ENCODE measurements around the gene EFCAB14. TPM values are rescaled to one million over a fixed set of nuclear protein-coding genes. Genes with fewer than 3 reads are reported as not detected.

Gene EFCAB14
- total and polyA plus RNA-seq, 11 donors: 10.7 to 91.9 (median 62.3) TPM

DNA sequence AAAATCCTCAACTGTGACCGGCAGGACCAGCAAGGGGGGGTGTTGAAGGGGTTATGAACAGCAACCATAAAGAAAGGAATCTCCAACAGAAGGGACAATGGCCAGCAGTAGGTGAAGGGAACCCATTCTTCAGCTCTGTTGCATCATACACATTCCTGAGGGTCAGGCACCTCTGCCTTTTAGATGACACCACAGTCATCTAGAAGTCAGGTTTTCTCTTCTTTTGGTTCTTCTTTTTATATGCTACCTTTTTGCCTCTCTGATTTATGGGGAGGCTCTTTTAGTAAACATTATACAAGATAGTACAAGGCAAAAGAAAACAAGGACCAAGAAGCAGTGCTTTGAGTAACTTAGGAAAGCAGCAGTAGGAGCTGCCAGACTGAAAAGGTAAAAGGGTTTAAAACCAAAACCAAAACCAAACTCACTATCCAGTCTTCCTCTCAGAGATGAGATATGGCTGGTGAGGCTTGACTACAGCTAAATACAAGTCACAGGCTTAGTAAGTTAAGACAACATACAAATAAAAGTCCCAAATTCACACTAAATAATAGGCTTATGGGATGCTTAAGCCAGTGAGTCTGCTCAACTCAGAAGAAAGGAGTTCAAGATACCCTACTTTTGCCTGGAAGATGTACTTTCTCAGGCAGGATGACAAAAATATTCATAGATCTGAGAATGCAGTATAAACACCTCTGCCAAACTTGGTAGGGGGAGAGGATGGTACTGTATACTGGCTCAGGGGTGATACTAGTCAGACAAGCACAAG is 43.2 kb downstream of the EFCAB14 start:
- H3K27ac ChIP-seq: peak overlapping the region in 1 of 12 donors; percentile 72
- H3K4me3 ChIP-seq: no peak overlapping the region
- intact Hi-C loops (cut with DNase I): no loop called here
- peaks cover 0 to 73% (median 67%) of the 10 kb centered on the region in 9 donors for H3K36me3 ChIP-seq
- DNase-seq (no peak), ATAC-seq (no peak)
- WGBS, 4 donors: 88 to 96% (median 92%) methylated on average over 1 of the region's 1 CpG
- H3K9me3 ChIP-seq: no peaks in the 10 kb centered on the region
- peaks cover 0 to 13% (median 0%) of the 10 kb centered on the region in 12 donors for H3K4me1 ChIP-seq
- H3K27me3 ChIP-seq: no peaks in the 10 kb centered on the region
- TF ChIP-seq POLR2A (IDR thresholded peaks at IDR 0.05): no peak
- TF ChIP-seq, protein P1, sequence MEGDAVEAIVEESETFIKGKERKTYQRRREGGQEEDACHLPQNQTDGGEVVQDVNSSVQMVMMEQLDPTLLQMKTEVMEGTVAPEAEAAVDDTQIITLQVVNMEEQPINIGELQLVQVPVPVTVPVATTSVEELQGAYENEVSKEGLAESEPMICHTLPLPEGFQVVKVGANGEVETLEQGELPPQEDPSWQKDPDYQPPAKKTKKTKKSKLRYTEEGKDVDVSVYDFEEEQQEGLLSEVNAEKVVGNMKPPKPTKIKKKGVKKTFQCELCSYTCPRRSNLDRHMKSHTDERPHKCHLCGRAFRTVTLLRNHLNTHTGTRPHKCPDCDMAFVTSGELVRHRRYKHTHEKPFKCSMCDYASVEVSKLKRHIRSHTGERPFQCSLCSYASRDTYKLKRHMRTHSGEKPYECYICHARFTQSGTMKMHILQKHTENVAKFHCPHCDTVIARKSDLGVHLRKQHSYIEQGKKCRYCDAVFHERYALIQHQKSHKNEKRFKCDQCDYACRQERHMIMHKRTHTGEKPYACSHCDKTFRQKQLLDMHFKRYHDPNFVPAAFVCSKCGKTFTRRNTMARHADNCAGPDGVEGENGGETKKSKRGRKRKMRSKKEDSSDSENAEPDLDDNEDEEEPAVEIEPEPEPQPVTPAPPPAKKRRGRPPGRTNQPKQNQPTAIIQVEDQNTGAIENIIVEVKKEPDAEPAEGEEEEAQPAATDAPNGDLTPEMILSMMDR (IDR thresholded peaks at IDR 0.05): no peak

DNA sequence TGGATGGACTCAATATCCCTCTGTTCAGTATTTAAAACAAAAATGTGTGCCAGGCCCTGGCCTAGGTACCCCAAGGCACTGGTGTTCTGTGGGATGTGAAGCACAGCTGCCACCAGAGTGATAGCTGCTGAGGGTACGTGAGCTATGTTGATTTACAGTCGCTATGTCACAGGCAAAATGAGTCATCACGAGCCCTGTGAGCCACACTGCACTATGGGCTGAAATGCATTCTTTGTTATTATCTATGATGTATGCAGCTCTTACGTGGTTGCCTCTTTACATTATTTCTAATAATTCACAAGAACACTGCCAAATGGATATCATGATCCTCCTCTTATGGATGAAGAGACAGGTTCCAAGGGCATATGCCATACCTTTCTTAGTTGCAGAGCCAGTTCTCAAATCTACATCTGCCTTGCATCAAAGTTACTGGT is 45.1 kb downstream of the EFCAB14 start:
- no peak for ATAC-seq
- TF ChIP-seq, protein P1 (IDR thresholded peaks at IDR 0.05): no peak
- no peak for TF ChIP-seq POLR2A (IDR thresholded peaks at IDR 0.05)

GRCh38 chr1:46672696-46673095 is 46.2 kb downstream of the EFCAB14 start:
- DNase-seq (no peak), ATAC-seq (no peak)
- intact Hi-C loops (cut with DNase I): loop anchor here in 2 of 10 donors (5.0 kb wide), 1 partner anchor 45 kb away; the partner anchor contains the start of gene EFCAB14 (in 2 of the 2)
- peaks cover 0 to 43% (median 38%) of the 10 kb centered on the region in 9 donors for H3K36me3 ChIP-seq
- H3K9me3 ChIP-seq: no peaks in the 10 kb centered on the region
- TF ChIP-seq, protein P1 (IDR thresholded peaks at IDR 0.05): no peak
- no peak for TF ChIP-seq POLR2A (IDR thresholded peaks at IDR 0.05)
- H3K27ac ChIP-seq: no peak overlapping the region
- 57 to 75% (median 65%) methylated on average over 8 of the region's 8 CpGs for WGBS, 4 donors
- H3K27me3 ChIP-seq: no peaks in the 10 kb centered on the region
- no peak overlapping the region for H3K4me3 ChIP-seq
- H3K4me1 ChIP-seq: peaks cover 0 to 18% (median 1%) of the 10 kb centered on the region in 12 donors

More for the DNA sequence above, 45.1 kb downstream of the EFCAB14 start:
- intact Hi-C loops (cut with DNase I): loop anchor here in 2 of 10 donors (5.0 kb wide), 1 partner anchor 44 kb away; the partner anchor contains the start of gene EFCAB14 (in 2 of the 2)
- WGBS, 4 donors: 65 to 98% (median 86%) methylated on average over 3 to 4 of the region's 4 CpGs
- no peak for DNase-seq
- Histone ChIP-seq H3K4me1 (peaks cover 0 to 13% (median 0%) of the 10 kb centered on the region in 12 donors), H3K27me3 (no peaks in the 10 kb centered on the region), H3K4me3 (no peak overlapping the region), H3K27ac (no peak overlapping the region), H3K9me3 (no peaks in the 10 kb centered on the region), H3K36me3 (peaks cover 0 to 54% (median 48%) of the 10 kb centered on the region in 9 donors)

GRCh38 chr1:46671554-46671953 is 47.4 kb downstream of the EFCAB14 start, which contains the start of gene TEX38:
TSS of gene TEX38 (plus strand) at chr1:46671854. CDS start at chr1:46671935, 81 bp downstream.
- H3K27me3 ChIP-seq: no peaks in the 10 kb centered on the region

More at GRCh38 chr1:46671554-46671953, 47.4 kb downstream of the EFCAB14 start, which contains the start of gene TEX38:
- H3K9me3 ChIP-seq: no peaks in the 10 kb centered on the region
- 91 to 96% (median 94%) methylated on average over 3 of the region's 3 CpGs for WGBS, 4 donors
- TF ChIP-seq POLR2A (IDR thresholded peaks at IDR 0.05): no peak
- TF ChIP-seq, protein P1 (IDR thresholded peaks at IDR 0.05): no peak
- intact Hi-C loops (cut with DNase I): loop anchor here in 2 of 10 donors (5.0 kb wide), 1 partner anchor 46 kb away; the partner anchor contains the start of gene EFCAB14 (in 2 of the 2)
- no peak for DNase-seq
- peaks cover 0 to 32% (median 27%) of the 10 kb centered on the region in 9 donors for H3K36me3 ChIP-seq
- no peak within 1 kb of the TSS for H3K4me3 ChIP-seq
- H3K4me1 ChIP-seq: peaks cover 4 to 29% (median 11%) of the 10 kb centered on the region in 12 donors
- no peak within 1 kb of the TSS for H3K27ac ChIP-seq
- ATAC-seq: no peak
